Endothelial cell of umbilical vein (primary cell): ENCODE data around the gene P2RX3. TPM values are rescaled to one million over a fixed set of nuclear protein-coding genes. Genes with fewer than 3 reads are reported as not detected.

Experiments
- BruUV-seq: library from RNA; stranded (reverse); fragments of 400-500 nt; replicated peaks from 2 replicates; lab custom pipeline; 2021; lab: Mats Ljungman, UMichigan
- CTCF ChIA-PET: fragments of 300-600, 350-600 bp; sonication (Branson Sonifier 250); formaldehyde crosslinking; loops from one replicate; lab custom pipeline; 2021; ENCODE audit warnings: antibody characterized with exemption, inconsistent platforms; lab: Charles Lee
- POLR2A ChIA-PET: fragments of 300-600, 350-600 bp; sonication (Branson Sonifier 250); formaldehyde crosslinking; loops from one replicate; lab custom pipeline; 2021; ENCODE audit warnings: antibody characterized with exemption, inconsistent platforms; lab: Charles Lee
- DNase-seq: peaks from one replicate; pipeline ENCODE4 v3.0.0-alpha.2; 2011; ENCODE audit warnings: low read depth, low spot score
- FAIRE-seq: peaks from 2 replicates; lab custom pipeline; 2011; peaks lifted over from hg19 to GRCh38; lab: Jason Lieb, UNC
- H2AFZ ChIP-seq: 2 replicates; pipeline ENCODE4 v1.6.0; 2012; ENCODE audit warnings: low read depth, low read length, control low read depth, inconsistent platforms
- H3K27ac ChIP-seq: 2 replicates; pipeline ENCODE4 v1.5.1; 2011; ENCODE audit warnings: low read depth, mild to moderate bottlenecking, control low read depth, low read length, moderate library complexity; ENCODE audit not compliant: insufficient read depth
- H3K27me3 ChIP-seq, 2 experiments: 2 replicates each; pipeline versions ENCODE4 v1.6.0 to v1.6.1; 2011; ENCODE audit warnings: low read length in 2 of 2, mixed read lengths in 1 of 2; ENCODE audit not compliant: control insufficient read depth in 2 of 2, insufficient read depth in 2 of 2
- H3K36me3 ChIP-seq, 2 experiments: 2 replicates in 1 of 2; 3 replicates in 1 of 2; pipeline ENCODE4 v1.5.1; 2011; ENCODE audit warnings: low read length in 2 of 2, mild to moderate bottlenecking in 1 of 2, moderate library complexity in 1 of 2; ENCODE audit not compliant: control insufficient read depth in 2 of 2, insufficient read depth in 2 of 2; ENCODE audit errors: extremely low read depth in 1 of 2
- H3K4me1 ChIP-seq: 3 replicates; pipeline ENCODE4 v1.5.1; 2011; ENCODE audit warnings: mild to moderate bottlenecking, low read length; ENCODE audit not compliant: control insufficient read depth, insufficient read depth; ENCODE audit errors: extremely low read depth
- H3K4me2 ChIP-seq: 2 replicates; pipeline ENCODE4 v1.6.1; 2011; ENCODE audit warnings: low read length, control low read depth, mixed read lengths; ENCODE audit not compliant: insufficient read depth
- H3K4me3 ChIP-seq, 3 experiments: fragments of 200-600 bp in 1 of 3; sonication (generic), shearing (Covaris generic) in 1 of 3; replicated peaks in 1 of 3; 2 replicates each; pipeline ENCODE4 v1.5.1; 2011 to 2016; ENCODE audit warnings: control low read depth in 3 of 3, low read length in 3 of 3, mild to moderate bottlenecking in 2 of 3, inconsistent platforms in 1 of 3, low read depth in 1 of 3, moderate library complexity in 1 of 3; ENCODE audit not compliant: insufficient read depth in 1 of 3
- H3K79me2 ChIP-seq: 2 replicates; pipeline ENCODE4 v1.6.0; 2012; ENCODE audit warnings: low read length, inconsistent platforms; ENCODE audit not compliant: control insufficient read depth, insufficient read depth
- H3K9ac ChIP-seq: replicated peaks from 2 replicates; pipeline ENCODE3; 2011; ENCODE audit warnings: low read length, control low read depth; ENCODE audit not compliant: insufficient read depth; ENCODE audit errors: extremely low read depth
- H3K9me1 ChIP-seq: replicated peaks from 3 replicates; pipeline ENCODE4 v1.6.0; 2011; ENCODE audit warnings: mild to moderate bottlenecking, low read length; ENCODE audit not compliant: control insufficient read depth, insufficient read depth; ENCODE audit errors: extremely low read depth
- H3K9me3 ChIP-seq: replicated peaks from 2 replicates; pipeline ENCODE4 v1.5.1; 2012; ENCODE audit warnings: low read length, inconsistent platforms; ENCODE audit not compliant: control insufficient read depth, insufficient read depth
- H4K20me1 ChIP-seq: replicated peaks from 2 replicates; pipeline ENCODE3; 2011; ENCODE audit warnings: mild to moderate bottlenecking, low read length; ENCODE audit not compliant: control insufficient read depth, insufficient read depth; ENCODE audit errors: extremely low read depth
- CTCF ChIP-seq, 2 donors: IDR thresholded peaks; 1 replicate in 1 of 2; 2 replicates in 1 of 2; pipeline ENCODE4 v1.5.1; 2011; ENCODE audit warnings: low read length in 2 of 2, mild to moderate bottlenecking in 2 of 2, moderate library complexity in 2 of 2, control low read depth in 1 of 2, inconsistent platforms in 1 of 2, low read depth in 1 of 2; ENCODE audit not compliant: insufficient read depth in 1 of 2; ENCODE audit errors: extremely low read depth in 1 of 2
- EZH2 ChIP-seq: IDR thresholded peaks from 2 replicates; pipeline ENCODE4 v1.6.1; 2012; ENCODE audit warnings: borderline replicate concordance, low read depth, mild to moderate bottlenecking, moderate library complexity, low read length, inconsistent platforms; ENCODE audit not compliant: severe bottlenecking
- FOS ChIP-seq: IDR thresholded peaks from 2 replicates; pipeline ENCODE4 v1.6.1; 2011; ENCODE audit warnings: mild to moderate bottlenecking, low read length, moderate library complexity, borderline replicate concordance; ENCODE audit not compliant: insufficient read depth
- GATA2 ChIP-seq: IDR thresholded peaks from 2 replicates; pipeline ENCODE4 v1.7.0; 2011; ENCODE audit warnings: low read depth, mild to moderate bottlenecking, moderate library complexity, mixed read lengths, low read length; ENCODE audit not compliant: insufficient read length, insufficient read depth
- JUN ChIP-seq: IDR thresholded peaks from 2 replicates; pipeline ENCODE4 v1.6.1; 2011; ENCODE audit warnings: borderline replicate concordance, low read depth; ENCODE audit not compliant: insufficient read length, insufficient read depth
- MAX ChIP-seq: IDR thresholded peaks from 2 replicates; pipeline ENCODE4 v1.6.1; 2011; ENCODE audit not compliant: insufficient read depth, insufficient read length
- MYC ChIP-seq: IDR thresholded peaks from one replicate; pipeline ENCODE4 v1.6.1; 2011; ENCODE audit warnings: mild to moderate bottlenecking, low read depth, low read length
- POLR2A ChIP-seq: IDR thresholded peaks from 2 replicates; pipeline ENCODE4 v1.6.1; 2012; ENCODE audit warnings: low read depth, mild to moderate bottlenecking, control low read depth, low read length
- POLR2AphosphoS5 ChIP-seq: IDR thresholded peaks from 2 replicates; pipeline ENCODE4 v1.6.1; 2012; ENCODE audit warnings: low read depth, mild to moderate bottlenecking, control low read depth, low read length, moderate library complexity; ENCODE audit not compliant: insufficient read depth
- dilution Hi-C: fragments of 300-500 bp; cut with MboI; formaldehyde crosslinking; loops from one replicate; pipeline ENCODE4 v1.15.0; 2019; ENCODE audit warnings: low sequenced_read_pairs; ENCODE audit not compliant: extremely low pct_ligation_motif_present
- intact Hi-C: fragments of 100-400 bp; cut with micrococcal nuclease; formaldehyde crosslinking; loops from one replicate; pipeline ENCODE4 v1.10.0; 2022
- polyA plus RNA-seq, 4 experiments: library from polyadenylated mRNA; depleted of rRNA in 3 of 4; stranded (reverse) in 3 of 4; unstranded in 1 of 4; fragments of >200 nt; gene quantifications; 2 replicates each; pipeline versions ENCODE4 v1.2.1 to v1.2.3, GENCODE V29; 2011 to 2012; ENCODE audit warnings: missing spikeins in 1 of 4
- total RNA-seq: library from RNA; stranded (reverse); gene quantifications from 2 replicates; pipeline ENCODE4 v1.2.3, GENCODE V29; 2021

Gene P2RX3
- total and polyA plus RNA-seq, 2 donors (not counting 3 experiments of a cell fraction or from before 2014, with no cell fraction given) = not detected

GRCh38 chr11:57358991-57359390, 20.8 kb downstream of the P2RX3 start:
- Histone ChIP-seq H3K4me1 (no peaks in the 10 kb centered on the region), H2AFZ (no peak overlapping the region), H3K27ac (no peak overlapping the region), H3K9me3 (no peaks in the 10 kb centered on the region), H3K79me2 (no peaks in the 10 kb centered on the region), H3K4me2 (no peak overlapping the region), H4K20me1 (no peaks in the 10 kb centered on the region), H3K36me3 (no peaks in the 10 kb centered on the region), H3K9ac (no peak overlapping the region), H3K4me3 (no peak overlapping the region), H3K9me1 (no peaks in the 10 kb centered on the region), H3K27me3 (peaks cover 0 to 5% of the 10 kb centered on the region in 2 experiments)
- no peak for TF ChIP-seq MYC
- no peak for TF ChIP-seq POLR2A
- TF ChIP-seq CTCF (IDR thresholded peaks at IDR 0.05; ENCODE audit: extremely low read depth in 1 of 2, insufficient read depth in 1 of 2, low read depth in 1 of 2, low read length in 2 of 2) = no peak
- no peak for TF ChIP-seq MAX
- TF ChIP-seq POLR2AphosphoS5 = no peak
- TF ChIP-seq EZH2 = no peak
- no peak for TF ChIP-seq FOS
- no peak for TF ChIP-seq JUN
- no peak for TF ChIP-seq GATA2
- CTCF ChIA-PET = interaction anchor here (1.1 to 2.7 kb wide), 4 partner anchors 9 to 100 kb away, joined by 3 to 13 read pairs (median 4); no protein-coding TSS in a partner anchor
- FAIRE-seq = no peak
- dilution Hi-C loops = no loop called here
- intact Hi-C loops = no loop called here
- no TSS peak for BruUV-seq
- no peak for DNase-seq
- POLR2A ChIA-PET = no interaction called here
